SK-N-SH treated with all-trans-retinoic acid at 6 μM for 48 hours (cell line): ENCODE measurements around the gene NT5DC1.

Source experiments
- ATAC-seq: fragments of 200-7000 bp; cut with Tn5 transposase; 3 replicates; pipeline ENCODE4 v1.9.1; 2020; ENCODE audit warnings: mild to moderate bottlenecking, moderate library complexity
- ARNTL ChIP-seq: fragments of 450-650 bp; formaldehyde crosslinking; IDR thresholded peaks from 2 replicates; pipeline ENCODE4 v1.5.0; 2020; ENCODE audit warnings: low read depth, mild to moderate bottlenecking, moderate library complexity, borderline replicate concordance
- BACH2 ChIP-seq: fragments of 250-450 bp; sonication (Bioruptor Pico); IDR thresholded peaks from 2 replicates; pipeline ENCODE4 v1.9.0; 2021; ENCODE audit warnings: mild to moderate bottlenecking, borderline replicate concordance
- CSDC2 ChIP-seq: fragments of 250-450 bp; sonication (Bioruptor Pico); IDR thresholded peaks from 2 replicates; pipeline ENCODE4 v1.5.0; 2020; ENCODE audit warnings: mild to moderate bottlenecking, moderate library complexity
- ESRRG ChIP-seq: fragments of 250-450 bp; sonication (Bioruptor Pico); IDR thresholded peaks from 2 replicates; pipeline ENCODE4 v1.6.1; 2021; ENCODE audit warnings: mild to moderate bottlenecking
- GLIS3 ChIP-seq: fragments of 250-450 bp; sonication (Bioruptor Pico); IDR thresholded peaks from 2 replicates; pipeline ENCODE4 v1.5.0; 2020; ENCODE audit warnings: mild to moderate bottlenecking, moderate library complexity
- ISL1 ChIP-seq: fragments of 250-450 bp; sonication (Bioruptor Pico); IDR thresholded peaks from 2 replicates; pipeline ENCODE4 v2.1.2; 2022; ENCODE audit warnings: mild to moderate bottlenecking, moderate library complexity
- OSR1 ChIP-seq: fragments of 250-450 bp; sonication (Bioruptor Pico); IDR thresholded peaks from 2 replicates; pipeline ENCODE4 v1.8.0; 2022; ENCODE audit warnings: moderate library complexity, mild to moderate bottlenecking, inconsistent platforms
- PPARA ChIP-seq: fragments of 250-450 bp; sonication (Bioruptor Pico); IDR thresholded peaks from 2 replicates; pipeline ENCODE4 v1.5.0; 2020; ENCODE audit warnings: mild to moderate bottlenecking, borderline replicate concordance
- RARB ChIP-seq: fragments of 250-450 bp; sonication (Bioruptor Pico); IDR thresholded peaks from 2 replicates; pipeline ENCODE4 v1.8.0; 2021; ENCODE audit warnings: mild to moderate bottlenecking, moderate library complexity
- SNAI2 ChIP-seq: fragments of 250-450 bp; sonication (Bioruptor Pico); IDR thresholded peaks from 2 replicates; pipeline ENCODE4 v1.5.0; 2020; ENCODE audit warnings: mild to moderate bottlenecking, moderate library complexity
- TCF4 ChIP-seq: fragments of 250-450 bp; sonication (Bioruptor Pico); IDR thresholded peaks from 2 replicates; pipeline ENCODE4 v1.8.0; 2021; ENCODE audit warnings: mild to moderate bottlenecking, moderate library complexity, borderline replicate concordance
- TOX ChIP-seq: fragments of 250-450 bp; sonication (Bioruptor Pico); IDR thresholded peaks from 2 replicates; pipeline ENCODE4 v1.8.0; 2021; ENCODE audit warnings: mild to moderate bottlenecking, moderate library complexity, borderline replicate concordance
- ZFP3 ChIP-seq: fragments of 250-450 bp; sonication (Bioruptor Pico); IDR thresholded peaks from 2 replicates; pipeline ENCODE4 v1.5.0; 2020; ENCODE audit warnings: mild to moderate bottlenecking, moderate library complexity
- ZFP30 ChIP-seq: fragments of 450-650 bp; formaldehyde crosslinking; IDR thresholded peaks from 2 replicates; pipeline ENCODE4 v1.5.0; 2022; ENCODE audit warnings: mild to moderate bottlenecking, moderate library complexity
- ZNF565 ChIP-seq: fragments of 450-650 bp; formaldehyde crosslinking; conservative IDR thresholded peaks from 2 replicates; pipeline ENCODE4 v1.5.0; 2020; ENCODE audit warnings: low read depth, mild to moderate bottlenecking, moderate library complexity
- ZNF70 ChIP-seq: fragments of 450-650 bp; formaldehyde crosslinking; IDR thresholded peaks from 2 replicates; pipeline ENCODE4 v1.5.0; 2020; ENCODE audit warnings: mild to moderate bottlenecking, moderate library complexity
- ZNF8 ChIP-seq: fragments of 450-650 bp; formaldehyde crosslinking; IDR thresholded peaks from 2 replicates; pipeline ENCODE4 v1.5.0; 2020; ENCODE audit warnings: mild to moderate bottlenecking, moderate library complexity
- TF ChIP-seq, protein P1 (sequence below): fragments of 250-450 bp; sonication (Bioruptor Pico); IDR thresholded peaks from 2 replicates; pipeline ENCODE4 v1.8.0; 2021; ENCODE audit warnings: low read depth, mild to moderate bottlenecking, moderate library complexity, borderline replicate concordance
- TF ChIP-seq, protein P2 (sequence below): fragments of 250-450 bp; sonication (Bioruptor Pico); IDR thresholded peaks from 2 replicates; pipeline ENCODE4 v1.8.0; 2020; ENCODE audit warnings: mild to moderate bottlenecking, moderate library complexity, borderline replicate concordance
- TF ChIP-seq, protein P3 (sequence below): fragments of 250-450 bp; sonication (Bioruptor Pico); IDR thresholded peaks from 2 replicates; pipeline ENCODE4 v1.5.0; 2020; ENCODE audit warnings: mild to moderate bottlenecking, moderate library complexity

NT5DC1 gene

DNA sequence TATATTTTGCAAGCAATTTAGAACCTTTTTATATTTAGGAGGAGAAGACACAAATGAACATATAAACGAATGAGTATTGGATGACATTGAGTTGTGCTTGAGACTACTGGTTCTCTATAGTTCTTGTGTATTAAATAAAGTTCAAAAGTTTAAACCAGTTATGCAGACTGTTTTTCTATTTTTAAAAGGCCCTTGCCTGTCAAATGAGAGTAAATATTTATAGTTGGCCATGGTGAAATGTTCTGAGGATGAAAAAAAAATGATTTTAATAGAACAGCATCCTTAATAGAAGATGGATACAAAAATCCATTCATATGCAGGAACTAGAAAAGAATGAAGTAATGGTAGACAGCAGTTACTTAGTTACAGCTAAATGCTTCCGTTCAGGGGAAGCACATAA is 88.8 kb downstream of the NT5DC1 start:
- no peak for ATAC-seq
- TF ChIP-seq, protein P1, sequence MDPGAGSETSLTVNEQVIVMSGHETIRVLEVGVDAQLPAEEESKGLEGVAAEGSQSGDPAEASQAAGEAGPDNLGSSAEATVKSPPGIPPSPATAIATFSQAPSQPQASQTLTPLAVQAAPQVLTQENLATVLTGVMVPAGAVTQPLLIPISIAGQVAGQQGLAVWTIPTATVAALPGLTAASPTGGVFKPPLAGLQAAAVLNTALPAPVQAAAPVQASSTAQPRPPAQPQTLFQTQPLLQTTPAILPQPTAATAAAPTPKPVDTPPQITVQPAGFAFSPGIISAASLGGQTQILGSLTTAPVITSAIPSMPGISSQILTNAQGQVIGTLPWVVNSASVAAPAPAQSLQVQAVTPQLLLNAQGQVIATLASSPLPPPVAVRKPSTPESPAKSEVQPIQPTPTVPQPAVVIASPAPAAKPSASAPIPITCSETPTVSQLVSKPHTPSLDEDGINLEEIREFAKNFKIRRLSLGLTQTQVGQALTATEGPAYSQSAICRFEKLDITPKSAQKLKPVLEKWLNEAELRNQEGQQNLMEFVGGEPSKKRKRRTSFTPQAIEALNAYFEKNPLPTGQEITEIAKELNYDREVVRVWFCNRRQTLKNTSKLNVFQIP (CRISPR knock-in tag) = no peak
- no peak for TF ChIP-seq OSR1
- no peak for TF ChIP-seq RARB (CRISPR knock-in tag)
- TF ChIP-seq, protein P2, sequence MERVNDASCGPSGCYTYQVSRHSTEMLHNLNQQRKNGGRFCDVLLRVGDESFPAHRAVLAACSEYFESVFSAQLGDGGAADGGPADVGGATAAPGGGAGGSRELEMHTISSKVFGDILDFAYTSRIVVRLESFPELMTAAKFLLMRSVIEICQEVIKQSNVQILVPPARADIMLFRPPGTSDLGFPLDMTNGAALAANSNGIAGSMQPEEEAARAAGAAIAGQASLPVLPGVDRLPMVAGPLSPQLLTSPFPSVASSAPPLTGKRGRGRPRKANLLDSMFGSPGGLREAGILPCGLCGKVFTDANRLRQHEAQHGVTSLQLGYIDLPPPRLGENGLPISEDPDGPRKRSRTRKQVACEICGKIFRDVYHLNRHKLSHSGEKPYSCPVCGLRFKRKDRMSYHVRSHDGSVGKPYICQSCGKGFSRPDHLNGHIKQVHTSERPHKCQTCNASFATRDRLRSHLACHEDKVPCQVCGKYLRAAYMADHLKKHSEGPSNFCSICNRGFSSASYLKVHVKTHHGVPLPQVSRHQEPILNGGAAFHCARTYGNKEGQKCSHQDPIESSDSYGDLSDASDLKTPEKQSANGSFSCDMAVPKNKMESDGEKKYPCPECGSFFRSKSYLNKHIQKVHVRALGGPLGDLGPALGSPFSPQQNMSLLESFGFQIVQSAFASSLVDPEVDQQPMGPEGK (CRISPR knock-in tag) = no peak
- no peak for TF ChIP-seq TOX (CRISPR knock-in tag)
- TF ChIP-seq PPARA (CRISPR knock-in tag) = no peak
- no peak for TF ChIP-seq ZFP30 (CRISPR knock-in tag)
- TF ChIP-seq CSDC2 (CRISPR knock-in tag) = no peak
- TF ChIP-seq ZNF70 (CRISPR knock-in tag) = no peak
- no peak for TF ChIP-seq ARNTL (CRISPR knock-in tag)
- no peak for TF ChIP-seq TCF4 (CRISPR knock-in tag)
- no peak for TF ChIP-seq ZNF8
- TF ChIP-seq ZNF565 (CRISPR knock-in tag) = no peak
- TF ChIP-seq ISL1 (CRISPR knock-in tag) = no peak
- no peak for TF ChIP-seq ESRRG (CRISPR knock-in tag)
- TF ChIP-seq ZFP3 = no peak

DNA sequence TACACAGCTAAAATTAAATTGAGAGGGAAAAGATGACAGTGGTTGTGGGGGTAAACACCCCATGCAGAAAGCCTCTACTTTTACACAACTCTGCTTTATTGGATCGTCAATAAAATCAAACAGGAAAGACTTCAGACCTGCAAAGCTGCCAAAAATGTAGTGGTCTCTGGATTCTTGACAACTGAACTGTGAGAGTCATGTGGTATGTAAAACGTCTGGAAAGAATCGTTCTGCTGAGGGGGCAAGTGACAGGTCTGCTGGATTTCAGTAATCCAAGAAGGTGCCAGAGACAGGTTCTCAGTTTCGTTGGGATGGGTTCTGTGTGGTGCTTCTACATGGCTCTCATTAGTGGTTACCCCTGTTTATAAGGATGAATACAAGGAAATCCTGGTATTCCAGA is 89.9 kb downstream of the NT5DC1 start:
- ATAC-seq = peak; percentile 84

More for the DNA sequence above, 89.9 kb downstream of the NT5DC1 start:
- TF ChIP-seq SNAI2 (CRISPR knock-in tag) = no peak
- TF ChIP-seq, protein P3, sequence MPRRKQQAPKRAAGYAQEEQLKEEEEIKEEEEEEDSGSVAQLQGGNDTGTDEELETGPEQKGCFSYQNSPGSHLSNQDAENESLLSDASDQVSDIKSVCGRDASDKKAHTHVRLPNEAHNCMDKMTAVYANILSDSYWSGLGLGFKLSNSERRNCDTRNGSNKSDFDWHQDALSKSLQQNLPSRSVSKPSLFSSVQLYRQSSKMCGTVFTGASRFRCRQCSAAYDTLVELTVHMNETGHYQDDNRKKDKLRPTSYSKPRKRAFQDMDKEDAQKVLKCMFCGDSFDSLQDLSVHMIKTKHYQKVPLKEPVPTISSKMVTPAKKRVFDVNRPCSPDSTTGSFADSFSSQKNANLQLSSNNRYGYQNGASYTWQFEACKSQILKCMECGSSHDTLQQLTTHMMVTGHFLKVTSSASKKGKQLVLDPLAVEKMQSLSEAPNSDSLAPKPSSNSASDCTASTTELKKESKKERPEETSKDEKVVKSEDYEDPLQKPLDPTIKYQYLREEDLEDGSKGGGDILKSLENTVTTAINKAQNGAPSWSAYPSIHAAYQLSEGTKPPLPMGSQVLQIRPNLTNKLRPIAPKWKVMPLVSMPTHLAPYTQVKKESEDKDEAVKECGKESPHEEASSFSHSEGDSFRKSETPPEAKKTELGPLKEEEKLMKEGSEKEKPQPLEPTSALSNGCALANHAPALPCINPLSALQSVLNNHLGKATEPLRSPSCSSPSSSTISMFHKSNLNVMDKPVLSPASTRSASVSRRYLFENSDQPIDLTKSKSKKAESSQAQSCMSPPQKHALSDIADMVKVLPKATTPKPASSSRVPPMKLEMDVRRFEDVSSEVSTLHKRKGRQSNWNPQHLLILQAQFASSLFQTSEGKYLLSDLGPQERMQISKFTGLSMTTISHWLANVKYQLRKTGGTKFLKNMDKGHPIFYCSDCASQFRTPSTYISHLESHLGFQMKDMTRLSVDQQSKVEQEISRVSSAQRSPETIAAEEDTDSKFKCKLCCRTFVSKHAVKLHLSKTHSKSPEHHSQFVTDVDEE (CRISPR knock-in tag) = no peak
- TF ChIP-seq CSDC2 (CRISPR knock-in tag) = no peak
- no peak for TF ChIP-seq ZNF565 (CRISPR knock-in tag)
- TF ChIP-seq, protein P2 (CRISPR knock-in tag) = no peak
- no peak for TF ChIP-seq TCF4 (CRISPR knock-in tag)
- no peak for TF ChIP-seq ARNTL (CRISPR knock-in tag)
- no peak for TF ChIP-seq ZFP30 (CRISPR knock-in tag)
- no peak for TF ChIP-seq ISL1 (CRISPR knock-in tag)
- no peak for TF ChIP-seq RARB (CRISPR knock-in tag)
- TF ChIP-seq ZFP3 = no peak
- no peak for TF ChIP-seq ZNF8
- TF ChIP-seq TOX (CRISPR knock-in tag) = no peak
- no peak for TF ChIP-seq GLIS3 (CRISPR knock-in tag)
- no peak for TF ChIP-seq BACH2
- no peak for TF ChIP-seq PPARA (CRISPR knock-in tag)
- TF ChIP-seq, protein P1 (CRISPR knock-in tag) = no peak
- no peak for TF ChIP-seq ZNF70 (CRISPR knock-in tag)
